Measurements from ENCODE around the gene FUT8. TPM values are rescaled to one million over a fixed set of nuclear protein-coding genes. Genes with fewer than 3 reads are reported as not detected.
"Not testable (repeated sequence)": the region's sequence is repeated elsewhere in the genome, so short reads cannot be mapped to it uniquely, and the experiment has no call there.

The FUT8 gene
- total and polyA plus RNA-seq, 8 donors: 5.8 to 42.6 (median 20.3) TPM

- intact Hi-C loops (cut with DNase I): no loop called here
- FAIRE-seq: no peak
- 92 to 100% methylated on average over 1 of the region's 1 CpG for WGBS, 2 donors
Measured at GRCh38 chr14:65456247-65456646, 43.7 kb downstream of the FUT8 start.

GRCh38 chr14:65461730-65462129 lies 49.2 kb downstream of the FUT8 start:
- Histone ChIP-seq H3K9me3 (no peaks in the 10 kb centered on the region), H3K4me1 (no peaks in the 10 kb centered on the region), H3K4me3 (no peak overlapping the region), H3K36me3 (no peaks in the 10 kb centered on the region), H3K27ac (no peak overlapping the region), H3K27me3 (no peaks in the 10 kb centered on the region)
- 88 to 93% methylated on average over 2 of the region's 2 CpGs for WGBS, 2 donors
- ATAC-seq: no peak
- intact Hi-C loops (cut with DNase I): no loop called here
- no peak for FAIRE-seq
- no peak for TF ChIP-seq CTCF (IDR thresholded peaks at IDR 0.05)
- DNase-seq: no peak

More at GRCh38 chr14:65456247-65456646, 43.7 kb downstream of the FUT8 start:
- no peak for TF ChIP-seq CTCF (IDR thresholded peaks at IDR 0.05)
- H3K4me1 ChIP-seq: no peaks in the 10 kb centered on the region
- no peaks in the 10 kb centered on the region for H3K36me3 ChIP-seq
- no peak for DNase-seq
- H3K27me3 ChIP-seq: no peaks in the 10 kb centered on the region
- no peak overlapping the region for H3K27ac ChIP-seq
- ATAC-seq: no peak
- no peak overlapping the region for H3K4me3 ChIP-seq
- no peaks in the 10 kb centered on the region for H3K9me3 ChIP-seq

GRCh38 chr14:65462411-65462810 lies 49.9 kb downstream of the FUT8 start:
- Histone ChIP-seq H3K4me3 (no peak overlapping the region), H3K9me3 (no peaks in the 10 kb centered on the region), H3K27ac (no peak overlapping the region), H3K36me3 (no peaks in the 10 kb centered on the region), H3K27me3 (no peaks in the 10 kb centered on the region), H3K4me1 (no peaks in the 10 kb centered on the region)
- no peak for FAIRE-seq
- no peak for DNase-seq
- TF ChIP-seq CTCF (IDR thresholded peaks at IDR 0.05): no peak
- 76 to 82% methylated on average over 3 of the region's 3 CpGs for WGBS, 2 donors
- intact Hi-C loops (cut with DNase I): no loop called here
- no peak for ATAC-seq

GRCh38 chr14:65465584-65465983 lies 53.1 kb downstream of the FUT8 start:
- Histone ChIP-seq H3K4me3 (no peak overlapping the region), H3K27ac (no peak overlapping the region), H3K36me3 (no peaks in the 10 kb centered on the region), H3K9me3 (no peaks in the 10 kb centered on the region), H3K4me1 (no peaks in the 10 kb centered on the region), H3K27me3 (no peaks in the 10 kb centered on the region)
- no peak for FAIRE-seq
- no peak for TF ChIP-seq CTCF (IDR thresholded peaks at IDR 0.05)
- 93 to 100% methylated on average over 1 of the region's 1 CpG for WGBS, 2 donors
- intact Hi-C loops (cut with DNase I): no loop called here
- DNase-seq: no peak
- ATAC-seq: no peak

GRCh38 chr14:65467926-65468325 lies 55.4 kb downstream of the FUT8 start:
- H3K27me3 ChIP-seq; H3K27ac ChIP-seq; intact Hi-C loops (cut with DNase I); FAIRE-seq; H3K9me3 ChIP-seq; H3K4me1 ChIP-seq; DNase-seq; H3K4me3 ChIP-seq; H3K36me3 ChIP-seq; ATAC-seq: not testable (repeated sequence)
- WGBS, 2 donors: 89 to 91% methylated on average over 8 of the region's 8 CpGs

GRCh38 chr14:65469903-65470302 lies 57.4 kb downstream of the FUT8 start:
- intact Hi-C loops (cut with DNase I): no loop called here
- ATAC-seq (no peak), FAIRE-seq (no peak), DNase-seq (peak in 1 of 6 donors; percentile 45)
- no peaks in the 10 kb centered on the region for H3K36me3 ChIP-seq
- no peaks in the 10 kb centered on the region for H3K9me3 ChIP-seq
- H3K4me1 ChIP-seq: no peaks in the 10 kb centered on the region
- no peak for TF ChIP-seq CTCF (IDR thresholded peaks at IDR 0.05)
- H3K27ac ChIP-seq: no peak overlapping the region
- H3K4me3 ChIP-seq: no peak overlapping the region
- 84 to 86% methylated on average over 11 of the region's 11 CpGs for WGBS, 2 donors
- no peaks in the 10 kb centered on the region for H3K27me3 ChIP-seq

Data from pancreas (tissue), 10 donors.